Right cardiac atrium (tissue), 5 donors: ENCODE data around the gene C8B. TPM values are rescaled to one million over a fixed set of nuclear protein-coding genes. Genes with fewer than 3 reads are reported as not detected.

Experiments
- ATAC-seq, 2 donors: fragments of 200-7000 bp; cut with Tn5 transposase; one replicate each; pipeline versions ENCODE4 v1.8.0 to v1.9.1; 2020; ENCODE audit warnings: moderate library complexity in 2 of 2, mild to moderate bottlenecking in 1 of 2
- DNase-seq, 3 donors: peaks; one replicate each; pipeline ENCODE4 v3.0.0-alpha.2; 2020
- H3K27ac ChIP-seq: one replicate; pipeline ENCODE4 v1.5.1; 2013; ENCODE audit warnings: mild to moderate bottlenecking, low read length, control low read depth, moderate library complexity
- H3K27me3 ChIP-seq: one replicate; pipeline ENCODE4 v1.6.1; 2013; ENCODE audit not compliant: control insufficient read depth, insufficient read depth
- H3K4me1 ChIP-seq: one replicate; pipeline ENCODE4 v1.6.1; 2013; ENCODE audit warnings: low read length; ENCODE audit not compliant: control insufficient read depth, insufficient read depth
- H3K4me3 ChIP-seq: one replicate; pipeline ENCODE4 v1.5.1; 2013; ENCODE audit warnings: low read length, control low read depth
- H3K9me3 ChIP-seq: one replicate; pipeline ENCODE4 v1.6.1; 2013; ENCODE audit warnings: low read length; ENCODE audit not compliant: control insufficient read depth
- WGBS: extraction: QIAGEN DNeasy Blood & Tissue Kit; methylation state at CpG from one replicate; pipeline ENCODE4 v1.1.7; 2013; 5-methylcytosine and 5-hydroxymethylcytosine counted together
- intact Hi-C, 4 donors: fragments of 100-400 bp; cut with DNase I; formaldehyde crosslinking; loops; one replicate each; pipeline versions ENCODE4 v1.11.0 to v1.14.0; 2022 to 2023
- polyA plus RNA-seq: library from polyadenylated mRNA; stranded (reverse); fragments of 200-250 nt; gene quantifications from one replicate; pipeline ENCODE4 v1.2.3, GENCODE V29; 2013
- total RNA-seq, 4 donors: library from RNA; stranded (reverse); fragmentation: NEBNext Ultra II Directional; extraction: Animal tissue kit (Norgen Biotek cat#: 25700); gene quantifications; one replicate each; pipeline ENCODE4 v1.2.1, GENCODE V29; 2021
- donor health status: healthy with polysubstance abuse.
- donor health status: DM: no; HTN: yes; CAD: no.
- donor health status: DM: no; HTN: no; CAD: no.
- donor health status: DM: no; HTN: yes; CAD: no; lungs with severe emphysema.
- donor health status: DM: yes; HTN: yes; CAD: no.

C8B gene
- total and polyA plus RNA-seq, 5 donors, result not detected

- 41% methylated on average over 6 of the region's 6 CpGs for WGBS
- peak; percentile 55 to 59 for ATAC-seq
- DNase-seq, result no peak
- intact Hi-C loops, result no loop called here
- Histone ChIP-seq H3K27me3 (no peaks in the 10 kb centered on the region), H3K9me3 (no peaks in the 10 kb centered on the region), H3K27ac (no peak overlapping the region), H3K4me3 (no peak overlapping the region), H3K4me1 (peaks cover 3% of the 10 kb centered on the region)
Measured at GRCh38 chr1:56897150-56898004, 68.4 kb downstream of the C8B start.

DNA sequence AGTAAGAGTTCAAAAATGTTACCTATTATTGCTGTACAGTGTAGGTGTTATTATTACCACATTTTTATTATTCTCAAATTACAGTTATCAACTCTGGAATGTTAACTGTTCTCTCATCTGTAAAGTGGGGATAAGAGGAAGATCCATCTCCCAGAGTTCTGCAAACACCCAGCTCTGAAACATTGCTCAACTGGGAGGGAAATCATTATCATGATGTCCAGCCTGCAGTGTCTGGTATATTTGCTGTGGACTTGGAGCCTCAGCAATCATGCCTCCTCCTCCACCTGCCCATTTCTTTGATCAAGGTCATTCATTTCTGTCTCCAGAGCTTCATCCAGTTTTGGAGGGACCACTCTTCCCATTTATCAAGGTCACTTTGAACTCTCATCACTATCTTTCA lies 71.8 kb downstream of the C8B start:
- ATAC-seq, result no peak

DNA sequence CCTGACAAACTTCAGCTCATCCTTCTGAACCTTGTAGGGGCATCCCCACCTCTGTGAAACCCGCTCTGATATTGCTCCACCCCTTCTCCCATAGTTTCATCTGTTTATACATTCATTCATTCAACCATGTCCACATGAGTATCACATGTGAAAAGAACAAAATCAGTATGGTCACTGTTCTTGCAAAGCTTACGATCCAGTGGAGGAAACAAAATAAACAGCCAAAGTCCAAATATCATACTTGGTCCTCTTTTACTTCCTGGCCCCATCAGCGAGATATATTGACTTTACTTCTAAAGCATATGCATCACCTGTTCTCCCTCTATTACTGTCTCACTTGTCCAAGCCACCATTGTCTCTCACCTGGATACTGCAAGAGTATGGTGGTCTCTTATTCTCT lies 75.6 kb downstream of the C8B start:
- Histone ChIP-seq H3K4me1 (no peaks in the 10 kb centered on the region), H3K9me3 (no peaks in the 10 kb centered on the region), H3K4me3 (no peak overlapping the region), H3K27me3 (no peaks in the 10 kb centered on the region), H3K27ac (no peak overlapping the region)
- no peak for DNase-seq
- ATAC-seq, result no peak
- 85% methylated on average over 3 of the region's 3 CpGs for WGBS
- intact Hi-C loops, result no loop called here

More for the DNA sequence above, 71.8 kb downstream of the C8B start:
- Histone ChIP-seq H3K27me3 (no peaks in the 10 kb centered on the region), H3K27ac (no peak overlapping the region), H3K9me3 (no peaks in the 10 kb centered on the region), H3K4me3 (no peak overlapping the region), H3K4me1 (peaks cover 3% of the 10 kb centered on the region)
- no peak for DNase-seq
- intact Hi-C loops, result no loop called here

GRCh38 chr1:56881417-56881816 lies 84.4 kb downstream of the C8B start:
- DNase-seq (no peak), ATAC-seq (no peak)
- Histone ChIP-seq H3K9me3 (no peaks in the 10 kb centered on the region), H3K4me1 (no peaks in the 10 kb centered on the region), H3K27me3 (no peaks in the 10 kb centered on the region), H3K27ac (no peak overlapping the region), H3K4me3 (no peak overlapping the region)
- WGBS, result 89% methylated on average over 6 of the region's 6 CpGs
- intact Hi-C loops, result no loop called here

GRCh38 chr1:56880774-56881173 lies 85.0 kb downstream of the C8B start:
- ATAC-seq (no peak), DNase-seq (no peak)
- 77% methylated on average over 1 of the region's 1 CpG for WGBS
- no peak overlapping the region for H3K4me3 ChIP-seq
- H3K4me1 ChIP-seq, result no peaks in the 10 kb centered on the region
- H3K9me3 ChIP-seq, result no peaks in the 10 kb centered on the region
- intact Hi-C loops, result no loop called here
- H3K27ac ChIP-seq, result no peak overlapping the region
- no peaks in the 10 kb centered on the region for H3K27me3 ChIP-seq

Other genes with a start within 250 kb of the C8B start
- under 1 TPM in 3 of 4 donors, not detected in 1; 0.14 to 0.76 (median 0.62) TPM for gene FYB2, start 146.6 kb downstream of the C8B start, total RNA-seq
- gene FYB2, start 146.6 kb downstream of the C8B start, polyA plus RNA-seq, result 0.79 TPM
- gene C8A, start 111.2 kb downstream of the C8B start, total RNA-seq, result not detected
- gene C8A, start 111.2 kb downstream of the C8B start, polyA plus RNA-seq, result not detected